GM15510 (cell line): ENCODE data around the gene SCARB1.

ENCODE experiments used
- POLR2A ChIP-seq: IDR thresholded peaks from 3 replicates; pipeline ENCODE4 v1.6.1; 2011; ENCODE audit warnings: borderline replicate concordance; ENCODE audit not compliant: insufficient read length; ENCODE audit errors: extremely low read depth

SCARB1 gene

DNA sequence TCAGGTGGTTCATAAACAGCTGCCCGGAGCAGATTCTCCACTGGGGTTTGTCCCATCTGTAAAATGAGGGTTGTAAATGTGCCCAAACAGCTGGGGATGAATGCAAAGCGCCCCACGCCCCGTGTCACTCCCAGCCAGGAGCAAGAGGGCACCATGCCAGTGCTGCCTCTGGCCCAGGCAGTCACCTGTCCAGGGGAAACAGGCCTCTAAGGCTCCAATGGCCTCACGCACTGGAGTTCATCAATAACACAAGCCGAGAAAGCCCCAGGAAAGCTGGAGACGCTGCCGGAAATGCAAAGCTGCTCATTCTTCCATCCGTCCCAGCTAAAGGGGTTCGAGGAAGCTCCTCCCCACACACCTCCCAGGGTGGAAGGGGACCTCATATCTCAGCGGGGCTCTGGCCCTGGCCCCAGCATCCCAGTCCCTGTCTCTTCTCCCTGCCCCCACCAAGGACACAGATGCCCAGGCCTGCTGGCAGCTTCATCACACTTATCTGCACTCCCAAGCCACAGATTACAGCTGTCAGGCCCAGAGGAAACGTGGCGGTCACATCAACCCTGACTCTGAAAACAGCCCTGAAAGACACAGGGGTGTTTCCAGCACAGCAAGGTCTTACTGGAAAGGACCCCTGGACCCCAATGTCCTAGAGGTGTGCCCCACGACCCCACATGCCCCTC is 21.5 kb downstream of the SCARB1 start:
- no peak for TF ChIP-seq POLR2A

- no peak for TF ChIP-seq POLR2A
Observed at GRCh38 chr12:124841558-124841945, 22.1 kb downstream of the SCARB1 start.

DNA sequence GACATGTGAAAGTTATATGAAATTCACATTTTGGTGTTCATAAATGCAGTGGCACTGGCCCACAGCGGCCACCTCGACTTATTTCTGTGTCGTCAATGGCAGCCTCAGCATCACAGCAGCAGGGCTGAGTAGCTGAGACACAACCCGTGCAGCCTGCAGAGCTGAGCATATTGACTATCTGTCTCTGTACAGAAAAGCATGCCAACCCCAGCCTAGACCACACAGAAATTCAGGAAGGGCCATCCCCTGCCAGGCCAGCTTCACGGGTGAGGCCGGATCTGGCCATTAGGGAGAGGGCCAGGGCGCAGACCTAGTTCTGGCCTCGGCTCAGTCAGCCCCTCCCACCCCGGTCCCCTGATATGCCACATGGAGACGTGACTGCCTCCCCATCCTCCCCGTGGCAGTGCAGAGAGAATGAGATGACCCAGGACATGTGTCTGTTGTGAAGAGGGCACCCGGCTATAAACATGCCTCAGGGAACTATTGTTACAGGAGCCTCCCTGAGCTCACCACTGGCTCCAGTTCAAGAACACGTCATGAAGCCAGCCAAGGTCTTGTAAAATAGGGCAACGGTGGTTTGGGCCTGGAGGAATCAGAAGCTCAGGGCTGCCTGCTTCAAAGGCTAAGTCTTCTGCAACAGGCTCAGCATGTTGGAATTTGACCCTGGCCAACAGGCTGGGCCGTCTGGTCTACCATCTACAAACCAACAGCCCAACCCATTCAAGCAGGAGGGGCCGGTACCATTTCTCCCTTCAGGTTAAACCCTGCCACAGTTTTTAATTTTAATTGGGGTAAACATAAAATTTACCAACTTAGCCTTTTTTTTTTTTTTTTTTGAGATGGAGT is 25.5 kb downstream of the SCARB1 start:
- no peak for TF ChIP-seq POLR2A

GRCh38 chr12:124837249-124837897 is 26.3 kb downstream of the SCARB1 start:
- no peak for TF ChIP-seq POLR2A

- TF ChIP-seq POLR2A: no peak
Observed at GRCh38 chr12:124836759-124837158, 26.9 kb downstream of the SCARB1 start.

DNA sequence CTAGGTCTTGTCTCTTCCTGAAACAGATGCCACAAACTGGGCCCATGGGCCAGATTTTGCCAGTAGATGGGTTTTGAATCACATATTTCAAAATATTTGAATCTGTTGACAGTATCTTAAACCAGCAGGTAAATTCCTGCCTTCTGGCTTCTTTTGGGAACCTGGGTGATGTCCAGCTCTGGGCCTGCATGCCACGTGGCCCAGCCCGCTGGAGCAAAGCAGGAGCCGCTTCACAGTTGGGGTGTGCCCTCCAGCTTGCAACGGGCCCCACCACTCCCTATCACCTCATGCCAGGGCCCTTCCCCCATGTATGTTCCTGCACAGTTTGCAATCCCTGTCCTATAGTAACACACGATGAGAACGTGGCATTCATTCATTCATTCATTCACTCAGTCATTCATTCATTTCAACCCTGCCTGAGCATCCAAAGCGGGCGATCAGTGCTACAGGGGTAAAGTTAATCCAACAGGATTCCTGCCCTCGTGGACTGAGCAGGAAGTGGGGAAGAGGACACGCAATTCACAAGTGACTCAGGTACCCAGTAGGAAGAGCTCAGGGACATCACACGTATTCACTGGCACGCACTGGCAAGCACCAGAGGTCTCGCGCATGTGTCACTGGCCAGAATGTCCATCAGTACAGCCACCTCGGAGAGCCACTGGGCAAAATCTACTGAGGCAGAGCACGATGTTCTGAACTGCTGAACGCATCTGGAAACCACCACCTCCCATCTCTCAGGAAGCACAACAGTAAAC is 27.8 kb downstream of the SCARB1 start:
- TF ChIP-seq POLR2A: no peak

- TF ChIP-seq POLR2A: no peak
Observed at GRCh38 chr12:124834822-124835221, 28.8 kb downstream of the SCARB1 start.

DNA sequence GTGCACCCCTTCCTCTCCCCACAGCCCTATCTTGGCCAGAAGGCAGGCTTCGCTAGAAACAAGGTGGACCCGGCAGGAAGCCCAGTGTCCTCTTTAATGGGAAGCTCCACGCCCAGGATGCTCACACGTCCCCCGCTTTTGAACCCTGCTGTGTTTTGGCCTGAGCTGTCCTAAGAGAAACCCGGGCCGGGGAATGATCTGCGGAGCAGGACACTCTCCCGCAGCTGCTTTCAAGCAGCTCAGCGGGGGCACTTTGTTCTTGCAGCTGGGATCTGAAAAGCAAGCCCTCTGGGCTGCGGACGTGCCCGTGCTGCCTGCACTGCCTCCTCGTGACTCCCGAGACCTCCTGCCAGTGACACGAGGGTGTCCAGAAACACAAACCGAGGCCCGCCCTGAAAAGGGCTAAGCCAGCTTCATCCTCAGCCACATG is 30.0 kb downstream of the SCARB1 start:
- TF ChIP-seq POLR2A: no peak

- no peak for TF ChIP-seq POLR2A
Observed at GRCh38 chr12:124832856-124833255, 30.8 kb downstream of the SCARB1 start.

DNA sequence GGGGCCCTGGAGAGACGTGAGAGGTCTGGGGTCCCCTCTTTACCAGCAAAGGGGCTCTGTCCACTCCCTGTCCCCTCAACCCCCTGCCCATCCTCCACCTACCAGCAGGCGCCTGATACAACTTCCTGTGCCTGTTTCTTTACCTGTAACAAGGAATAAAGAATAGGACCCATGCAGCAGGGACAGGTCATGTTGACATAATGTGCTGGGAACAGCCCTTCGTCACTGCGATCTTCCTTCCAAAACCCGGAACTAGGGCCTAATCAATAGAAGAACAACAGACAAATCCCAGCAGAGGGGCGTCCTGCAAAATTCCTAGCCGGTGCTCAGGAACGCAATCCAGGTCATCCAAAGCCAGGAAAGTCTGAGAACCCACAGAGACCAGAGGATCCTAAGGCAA is 32.1 kb downstream of the SCARB1 start:
- no peak for TF ChIP-seq POLR2A

- no peak for TF ChIP-seq POLR2A
Observed at GRCh38 chr12:124830306-124830705, 33.4 kb downstream of the SCARB1 start.

- TF ChIP-seq POLR2A: no peak
Observed at GRCh38 chr12:124829708-124830304, 33.9 kb downstream of the SCARB1 start.

- TF ChIP-seq POLR2A: no peak
Observed at GRCh38 chr12:124829008-124829707, 34.5 kb downstream of the SCARB1 start.
